OCI-LY7 (cell line): ENCODE measurements around the gene LRRTM3. TPM values are rescaled to one million over a fixed set of nuclear protein-coding genes. Genes with fewer than 3 reads are reported as not detected.

Source experiments
- BruUV-seq: library from RNA; stranded (reverse); fragments of 400-500 nt; replicated peaks from 2 replicates; lab custom pipeline; 2021; lab: Mats Ljungman, UMichigan
- CTCF ChIA-PET: fragments of 300-600 bp; sonication (Branson Sonifier 250); formaldehyde crosslinking; loops from one replicate; lab custom pipeline; 2022; ENCODE audit warnings: antibody characterized with exemption; ENCODE audit not compliant: unreplicated experiment; lab: Charles Lee
- POLR2A ChIA-PET: fragments of 300-600 bp; sonication (Branson Sonifier 250); formaldehyde crosslinking; loops from one replicate; lab custom pipeline; 2022; ENCODE audit warnings: antibody characterized with exemption; lab: Charles Lee
- DNase-seq: peaks from one replicate; pipeline ENCODE4 v3.0.0-alpha.2; 2015; ENCODE audit warnings: low spot score
- H2AFZ ChIP-seq: fragments of 200-600 bp; sonication (generic), shearing (Covaris generic); 2 replicates; pipeline ENCODE4 v1.6.1; 2014; ENCODE audit warnings: mild to moderate bottlenecking, antibody characterized with exemption, low read length, moderate library complexity
- H3K27ac ChIP-seq: fragments of 200-600 bp; sonication (generic); 2 replicates; pipeline ENCODE4 v1.5.1; 2014; ENCODE audit warnings: mixed run types, low read depth, mild to moderate bottlenecking, moderate library complexity, low read length, inconsistent platforms; ENCODE audit not compliant: poor library complexity, severe bottlenecking
- H3K36me3 ChIP-seq: fragments of 200-600 bp; sonication (generic); 2 replicates; pipeline ENCODE4 v1.6.1; 2014; ENCODE audit warnings: mild to moderate bottlenecking, antibody characterized with exemption, low read length, moderate library complexity, mixed read lengths; ENCODE audit not compliant: insufficient read depth
- H3K4me1 ChIP-seq: fragments of 200-600 bp; sonication (generic); 2 replicates; pipeline ENCODE4 v1.5.1; 2014; ENCODE audit warnings: mild to moderate bottlenecking, low read length; ENCODE audit not compliant: insufficient read depth, poor library complexity, severe bottlenecking
- H3K4me2 ChIP-seq: fragments of 200-600 bp; sonication (generic); 2 replicates; pipeline ENCODE4 v1.6.1; 2014; ENCODE audit warnings: mild to moderate bottlenecking, low read length
- H3K4me3 ChIP-seq: fragments of 200-600 bp; sonication (generic); 2 replicates; pipeline ENCODE4 v1.5.1; 2014; ENCODE audit warnings: mild to moderate bottlenecking, low read depth, low read length; ENCODE audit not compliant: poor library complexity, severe bottlenecking
- H3K79me2 ChIP-seq: fragments of 200-600 bp; sonication (generic); 2 replicates; pipeline ENCODE4 v1.6.1; 2016; ENCODE audit warnings: low read depth, mild to moderate bottlenecking, low read length, moderate library complexity, mixed read lengths; ENCODE audit not compliant: insufficient read depth
- H3K9me2 ChIP-seq: fragments of 200-600 bp; sonication (generic); 2 replicates; pipeline ENCODE4 v1.6.1; 2016; ENCODE audit warnings: mild to moderate bottlenecking, low read length, mixed read lengths; ENCODE audit not compliant: insufficient read depth
- H3K9me3 ChIP-seq: fragments of 200-600 bp; sonication (generic); 2 replicates; pipeline ENCODE4 v1.6.1; 2014; ENCODE audit warnings: mild to moderate bottlenecking, mixed run types, low read length, mixed read lengths
- H4K20me1 ChIP-seq: fragments of 200-600 bp; sonication (generic); 2 replicates; pipeline ENCODE4 v1.6.1; 2014; ENCODE audit warnings: mild to moderate bottlenecking, antibody characterized with exemption, low read length, moderate library complexity, mixed read lengths; ENCODE audit not compliant: insufficient read depth
- EZH2phosphoT487 ChIP-seq: fragments of 200-600 bp; sonication (generic); IDR thresholded peaks from 2 replicates; pipeline ENCODE4 v1.6.1; 2018; ENCODE audit warnings: low read depth, borderline replicate concordance, mild to moderate bottlenecking, mixed run types, antibody characterized with exemption, low read length, moderate library complexity, mixed read lengths
- intact Hi-C: fragments of 100-400 bp; cut with micrococcal nuclease; formaldehyde crosslinking; loops from one replicate; pipeline ENCODE4 v1.10.0; 2022; ENCODE audit not compliant: unreplicated experiment
- total RNA-seq, 2 experiments: library from RNA; depleted of rRNA in 1 of 2; stranded (reverse); fragments of >200 nt in 1 of 2; shearing (Covaris generic) in 1 of 2; gene quantifications; 2 replicates each; pipeline ENCODE4 v1.2.3, GENCODE V29; 2014 to 2022
- TF ChIP-seq, protein P1 (sequence below): fragments of 200-600 bp; sonication (generic); conservative IDR thresholded peaks from 2 replicates; pipeline ENCODE4 v1.5.1; 2014; ENCODE audit warnings: mild to moderate bottlenecking, antibody characterized with exemption, low read length, moderate library complexity, mixed read lengths

The LRRTM3 gene
- total RNA-seq, 2 experiments from 2014 or later: not detected

- no peaks in the 10 kb centered on the region for H3K79me2 ChIP-seq
- H3K4me2 ChIP-seq: no peak overlapping the region
- H3K4me1 ChIP-seq: no peaks in the 10 kb centered on the region
- no peaks in the 10 kb centered on the region for H3K36me3 ChIP-seq
- no peak overlapping the region for H2AFZ ChIP-seq
- TF ChIP-seq EZH2phosphoT487: no peak
- TF ChIP-seq, protein P1, sequence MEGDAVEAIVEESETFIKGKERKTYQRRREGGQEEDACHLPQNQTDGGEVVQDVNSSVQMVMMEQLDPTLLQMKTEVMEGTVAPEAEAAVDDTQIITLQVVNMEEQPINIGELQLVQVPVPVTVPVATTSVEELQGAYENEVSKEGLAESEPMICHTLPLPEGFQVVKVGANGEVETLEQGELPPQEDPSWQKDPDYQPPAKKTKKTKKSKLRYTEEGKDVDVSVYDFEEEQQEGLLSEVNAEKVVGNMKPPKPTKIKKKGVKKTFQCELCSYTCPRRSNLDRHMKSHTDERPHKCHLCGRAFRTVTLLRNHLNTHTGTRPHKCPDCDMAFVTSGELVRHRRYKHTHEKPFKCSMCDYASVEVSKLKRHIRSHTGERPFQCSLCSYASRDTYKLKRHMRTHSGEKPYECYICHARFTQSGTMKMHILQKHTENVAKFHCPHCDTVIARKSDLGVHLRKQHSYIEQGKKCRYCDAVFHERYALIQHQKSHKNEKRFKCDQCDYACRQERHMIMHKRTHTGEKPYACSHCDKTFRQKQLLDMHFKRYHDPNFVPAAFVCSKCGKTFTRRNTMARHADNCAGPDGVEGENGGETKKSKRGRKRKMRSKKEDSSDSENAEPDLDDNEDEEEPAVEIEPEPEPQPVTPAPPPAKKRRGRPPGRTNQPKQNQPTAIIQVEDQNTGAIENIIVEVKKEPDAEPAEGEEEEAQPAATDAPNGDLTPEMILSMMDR: no peak
- H3K9me3 ChIP-seq: no peaks in the 10 kb centered on the region
- CTCF ChIA-PET: no interaction called here
- H4K20me1 ChIP-seq: no peaks in the 10 kb centered on the region
- no peak overlapping the region for H3K4me3 ChIP-seq
- POLR2A ChIA-PET: no interaction called here
- no peak overlapping the region for H3K27ac ChIP-seq
- no peak for DNase-seq
- no TSS peak for BruUV-seq
- no peaks in the 10 kb centered on the region for H3K9me2 ChIP-seq
- intact Hi-C loops: no loop called here
These were observed 120.7 kb downstream of the LRRTM3 start for GRCh38 chr10:67046507-67046906.

DNA sequence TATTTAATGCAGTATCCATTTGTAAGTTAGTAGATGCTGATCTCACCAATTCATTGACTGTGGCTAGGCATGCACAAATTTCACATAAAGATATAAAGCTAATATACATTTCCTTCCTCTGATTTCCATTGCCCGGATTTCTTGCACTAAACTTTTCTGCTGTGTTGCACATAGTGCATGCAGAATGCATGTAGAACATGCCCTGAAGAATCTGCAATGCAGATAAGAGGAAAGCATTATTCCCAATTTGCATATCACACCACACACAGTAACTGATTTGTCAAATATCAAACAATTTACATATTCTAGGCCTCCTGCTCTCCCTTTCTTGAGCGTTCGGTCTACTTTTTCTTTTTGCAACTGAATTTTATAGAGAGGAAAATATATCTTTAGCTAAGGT, 124.2 kb downstream of the LRRTM3 start:
- Histone ChIP-seq H3K27ac (no peak overlapping the region), H3K79me2 (no peaks in the 10 kb centered on the region), H4K20me1 (no peaks in the 10 kb centered on the region), H3K4me2 (no peak overlapping the region), H3K9me3 (no peaks in the 10 kb centered on the region), H3K9me2 (no peaks in the 10 kb centered on the region), H2AFZ (no peak overlapping the region), H3K36me3 (no peaks in the 10 kb centered on the region), H3K4me1 (no peaks in the 10 kb centered on the region), H3K4me3 (no peak overlapping the region)
- no peak for TF ChIP-seq EZH2phosphoT487
- ChIA-PET CTCF (no interaction called here), POLR2A (no interaction called here)
- no peak for DNase-seq
- intact Hi-C loops: no loop called here
- no TSS peak for BruUV-seq

DNA sequence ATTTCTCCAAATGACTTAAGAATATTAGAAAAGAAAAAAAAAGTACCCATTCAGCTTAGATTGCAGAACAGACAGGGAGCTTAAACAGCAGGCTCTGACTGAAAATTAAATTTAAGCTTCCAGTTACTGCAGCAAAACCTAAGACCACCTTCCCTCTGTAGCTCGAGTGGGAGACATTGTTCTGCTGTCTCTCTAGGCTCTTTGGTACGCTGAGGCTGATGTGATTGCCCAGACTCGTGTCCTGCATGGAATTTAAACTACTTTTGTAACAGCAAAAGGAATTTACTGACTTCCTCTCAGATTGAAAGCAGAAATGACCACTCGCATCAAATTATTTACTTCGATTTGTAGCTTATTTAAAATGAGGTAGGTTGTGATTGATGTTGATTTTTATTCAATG, 124.6 kb downstream of the LRRTM3 start:
- Histone ChIP-seq H3K4me2 (no peak overlapping the region), H2AFZ (no peak overlapping the region), H3K79me2 (no peaks in the 10 kb centered on the region), H3K9me3 (no peaks in the 10 kb centered on the region), H3K9me2 (no peaks in the 10 kb centered on the region), H3K4me3 (no peak overlapping the region), H3K4me1 (no peaks in the 10 kb centered on the region), H4K20me1 (no peaks in the 10 kb centered on the region; the same call in 1 of the 2 replicates), H3K36me3 (no peaks in the 10 kb centered on the region), H3K27ac (no peak overlapping the region)
- TF ChIP-seq EZH2phosphoT487: no peak
- TF ChIP-seq, protein P1: no peak
- DNase-seq: no peak
- CTCF ChIA-PET: no interaction called here
- POLR2A ChIA-PET: interaction anchor here (0.7 kb wide), 1 partner anchor 8 kb away, joined by 3 read pairs; no protein-coding TSS in a partner anchor
- intact Hi-C loops: no loop called here
- no TSS peak for BruUV-seq
